Keratinocyte (primary cell): Measurements from ENCODE around the gene CPN2. TPM values are rescaled to one million over a fixed set of nuclear protein-coding genes. Genes with fewer than 3 reads are reported as not detected.

ENCODE experiments used
- DNase-seq: peaks from one replicate; pipeline ENCODE4 v3.0.0-alpha.2; 2011; ENCODE audit warnings: low read depth, missing footprints, low spot score
- FAIRE-seq: peaks from 2 replicates; lab custom pipeline; 2011; peaks lifted over from hg19 to GRCh38; lab: Jason Lieb, UNC
- H2AFZ ChIP-seq: 2 replicates; pipeline ENCODE4 v1.6.0; 2012; ENCODE audit warnings: low read length, control low read depth, inconsistent platforms; ENCODE audit not compliant: control insufficient read depth
- H3K27ac ChIP-seq: 2 replicates; pipeline ENCODE4 v1.5.1; 2011; ENCODE audit warnings: low read length; ENCODE audit not compliant: control insufficient read depth, insufficient read depth
- H3K27me3 ChIP-seq: 3 replicates; pipeline ENCODE4 v1.6.0; 2011; ENCODE audit warnings: low read length; ENCODE audit not compliant: control insufficient read depth, insufficient read depth; ENCODE audit errors: extremely low read depth
- H3K36me3 ChIP-seq, 2 experiments: 2 replicates in 1 of 2; 3 replicates in 1 of 2; pipeline ENCODE4 v1.5.1; 2011; ENCODE audit warnings: low read length in 2 of 2, mild to moderate bottlenecking in 1 of 2; ENCODE audit not compliant: control insufficient read depth in 2 of 2, insufficient read depth in 2 of 2; ENCODE audit errors: extremely low read depth in 1 of 2
- H3K4me1 ChIP-seq: 3 replicates; pipeline ENCODE4 v1.5.1; 2011; ENCODE audit warnings: low read length; ENCODE audit not compliant: control insufficient read depth, insufficient read depth; ENCODE audit errors: extremely low read depth
- H3K4me2 ChIP-seq: 3 replicates; pipeline ENCODE4 v1.6.0; 2011; ENCODE audit warnings: low read depth, low read length; ENCODE audit not compliant: control insufficient read depth, insufficient read depth; ENCODE audit errors: extremely low read depth
- H3K4me3 ChIP-seq, 3 experiments: fragments of 200-600 bp in 1 of 3; sonication (generic) in 1 of 3; 2 replicates in 2 of 3; 3 replicates in 1 of 3; pipeline ENCODE4 v1.5.1; 2011 to 2016; ENCODE audit warnings: low read length in 3 of 3, mild to moderate bottlenecking in 3 of 3, control low read depth in 2 of 3, inconsistent platforms in 1 of 3, low read depth in 1 of 3, mixed read lengths in 1 of 3, mixed run types in 1 of 3, moderate library complexity in 1 of 3; ENCODE audit not compliant: control insufficient read depth in 2 of 3, insufficient read depth in 2 of 3; ENCODE audit errors: extremely low read depth in 1 of 3
- H3K79me2 ChIP-seq: 2 replicates; pipeline ENCODE4 v1.6.0; 2012; ENCODE audit warnings: low read length; ENCODE audit not compliant: control insufficient read depth, insufficient read depth
- H3K9ac ChIP-seq: 3 replicates; pipeline ENCODE4 v1.6.0; 2011; ENCODE audit warnings: low read length; ENCODE audit not compliant: control insufficient read depth, insufficient read depth; ENCODE audit errors: extremely low read depth
- H3K9me1 ChIP-seq: 3 replicates; pipeline ENCODE4 v1.6.0; 2011; ENCODE audit warnings: low read length; ENCODE audit not compliant: control insufficient read depth, insufficient read depth; ENCODE audit errors: extremely low read depth
- H3K9me3 ChIP-seq: 2 replicates; pipeline ENCODE4 v1.5.1; 2012; ENCODE audit warnings: low read depth, low read length; ENCODE audit not compliant: control insufficient read depth
- H4K20me1 ChIP-seq: 3 replicates; pipeline ENCODE4 v1.6.0; 2011; ENCODE audit warnings: low read length; ENCODE audit not compliant: control insufficient read depth, insufficient read depth; ENCODE audit errors: extremely low read depth
- CTCF ChIP-seq, 3 experiments: IDR thresholded peaks in 1 of 3; conservative IDR thresholded peaks in 1 of 3; optimal IDR thresholded peaks in 1 of 3; 2 replicates in 2 of 3; 3 replicates in 1 of 3; pipeline versions ENCODE3 to v1.5.1; 2011; ENCODE audit warnings: low read length in 3 of 3, mild to moderate bottlenecking in 3 of 3, moderate library complexity in 2 of 3, control low read depth in 1 of 3, inconsistent platforms in 1 of 3; ENCODE audit not compliant: insufficient read depth in 2 of 3; ENCODE audit errors: extremely low read depth in 1 of 3
- EZH2 ChIP-seq: IDR thresholded peaks from one replicate; pipeline ENCODE4 v1.6.1; 2012; ENCODE audit warnings: inconsistent platforms, mild to moderate bottlenecking, low read length, moderate library complexity
- dilution Hi-C: fragments of 300-500 bp; cut with MboI; formaldehyde crosslinking; loops from one replicate; pipeline ENCODE4 v1.7.0; 2020; ENCODE audit warnings: low sequenced_read_pairs; ENCODE audit not compliant: extremely low pct_ligation_motif_present
- polyA minus RNA-seq, 3 experiments: library from RNA; depleted of rRNA, polyadenylated mRNA; stranded (reverse); fragments of >200 nt; gene quantifications; 1 replicate in 1 of 3; 2 replicates in 1 of 3; 3 replicates in 1 of 3; pipeline ENCODE4 v1.2.3, GENCODE V29; 2011
- polyA plus RNA-seq, 5 experiments: library from polyadenylated mRNA; depleted of rRNA in 3 of 5; stranded (reverse) in 3 of 5; stranded (forward) in 1 of 5; unstranded in 1 of 5; fragments of >200 nt; gene quantifications; 1 replicate in 1 of 5; 2 replicates in 3 of 5; 3 replicates in 1 of 5; pipeline versions ENCODE4 v1.2.1 to v1.2.3, GENCODE V29; 2011 to 2012; ENCODE audit warnings: missing spikeins in 2 of 5, low read depth in 1 of 5, low replicate concordance in 1 of 5

Gene CPN2
- polyA plus RNA-seq (not detected in 3 replicates), polyA minus RNA-seq (not detected in 3 replicates)
- not detected for polyA plus RNA-seq (2011; ENCODE audit: low read depth)
- not detected in 2 replicates for polyA plus RNA-seq (2011; cell fraction: cytosol; rRNA removed)
- polyA plus RNA-seq (2011; cell fraction: nucleus; rRNA removed), result not detected in 2 replicates
- not detected in 2 replicates for polyA plus RNA-seq (2012; ENCODE audit: low replicate concordance)
- not detected for polyA minus RNA-seq (2011; cell fraction: cytosol; rRNA and poly(A)+ RNA removed)
- polyA minus RNA-seq (2011; cell fraction: nucleus; rRNA and poly(A)+ RNA removed), result not detected in 2 replicates

GRCh38 chr3:194351080-194351672 lies at the start of gene CPN2:
Gene CPN2, minus strand, starts transcription at chr3:194351328. Its CDS starts 8,626 bp downstream, at chr3:194342702.
- dilution Hi-C loops, result no loop called here
- no peak for FAIRE-seq
- TF ChIP-seq EZH2, result no peak
- no peak for TF ChIP-seq CTCF (optimal IDR thresholded peaks at IDR 0.05 in 1 of 3, IDR thresholded peaks at IDR 0.05 in 1 of 3, conservative IDR thresholded peaks at IDR 0.05 in 1 of 3; ENCODE audit: extremely low read depth in 1 of 3, insufficient read depth in 2 of 3, low read length in 3 of 3)

GRCh38 chr3:194399874-194400411 lies 48.8 kb upstream of the CPN2 start:
- Histone ChIP-seq H3K4me3 (no peak overlapping the region), H3K4me2 (no peak overlapping the region), H3K9ac (no peak overlapping the region), H3K27ac (no peak overlapping the region), H2AFZ (no peak overlapping the region), H3K4me1 (peaks cover 13% of the 10 kb centered on the region), H3K36me3 (peaks cover 0 to 1% of the 10 kb centered on the region in 2 experiments), H3K9me1 (no peaks in the 10 kb centered on the region), H3K79me2 (no peaks in the 10 kb centered on the region), H4K20me1 (no peaks in the 10 kb centered on the region), H3K9me3 (no peaks in the 10 kb centered on the region), H3K27me3 (peaks cover 24% of the 10 kb centered on the region)
- FAIRE-seq (no peak), DNase-seq (no peak)
- TF ChIP-seq EZH2 (no peak), CTCF (optimal IDR thresholded peaks at IDR 0.05 in 1 of 3, IDR thresholded peaks at IDR 0.05 in 1 of 3, conservative IDR thresholded peaks at IDR 0.05 in 1 of 3; ENCODE audit: extremely low read depth in 1 of 3, insufficient read depth in 2 of 3, low read length in 3 of 3) (no peak)
- dilution Hi-C loops, result no loop called here

More at GRCh38 chr3:194351080-194351672, at the start of gene CPN2:
- Histone ChIP-seq H3K27ac (no peak within 1 kb of the TSS), H3K4me2 (no peak within 1 kb of the TSS), H3K9me3 (no peaks in the 10 kb centered on the region), H3K9ac (no peak within 1 kb of the TSS), H2AFZ (no peak within 1 kb of the TSS), H3K79me2 (no peaks in the 10 kb centered on the region), H3K36me3 (no peaks in the 10 kb centered on the region), H3K9me1 (no peaks in the 10 kb centered on the region), H4K20me1 (no peaks in the 10 kb centered on the region), H3K27me3 (peaks cover 6% of the 10 kb centered on the region), H3K4me3 (no peak within 1 kb of the TSS), H3K4me1 (no peaks in the 10 kb centered on the region)
- no peak for DNase-seq
